ENCODE results near the gene TPRG1L. TPM values are rescaled to one million over a fixed set of nuclear protein-coding genes. Genes with fewer than 3 reads are reported as not detected.
A peak's percentile ranks its signal among the peaks of the same experiment; 100 is the strongest.

TPRG1L gene
- total RNA-seq, 1 donor from 2014 or later: 14.5 TPM

DNA sequence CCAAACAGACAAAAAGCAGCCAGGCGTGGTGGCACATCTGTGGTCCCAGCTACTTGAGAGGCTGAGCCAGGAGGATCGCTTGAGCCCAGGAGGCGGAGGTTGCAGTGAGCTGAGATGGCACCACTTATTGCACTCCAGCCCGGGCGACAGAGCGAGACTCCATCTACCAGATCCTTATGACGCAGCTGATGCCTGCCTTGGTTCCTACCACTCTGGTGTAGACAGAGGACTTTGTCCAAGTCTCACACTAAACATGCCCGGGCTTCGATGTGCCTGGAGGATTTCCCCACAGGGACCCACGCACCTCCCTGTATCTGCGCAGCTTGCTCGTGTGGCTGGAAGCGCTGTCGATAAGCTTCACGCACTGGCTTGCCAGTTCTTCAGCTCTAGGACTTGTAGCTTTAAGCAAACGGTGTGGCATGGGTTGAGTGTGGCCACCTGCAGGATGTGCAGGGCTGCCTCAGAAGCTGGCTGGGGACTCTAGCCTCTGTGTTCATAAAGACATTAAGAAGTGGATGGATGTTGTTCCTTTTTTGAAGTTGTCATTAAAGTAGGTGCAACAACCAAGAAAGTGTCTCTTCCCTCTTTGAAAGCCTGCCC is 4.8 kb downstream of the TPRG1L start:
- peaks cover 9% of the 10 kb centered on the region for H3K4me1 Mint-ChIP-seq
- no peaks in the 10 kb centered on the region for H3K9me3 Mint-ChIP-seq
- TF ChIP-seq, protein P1, sequence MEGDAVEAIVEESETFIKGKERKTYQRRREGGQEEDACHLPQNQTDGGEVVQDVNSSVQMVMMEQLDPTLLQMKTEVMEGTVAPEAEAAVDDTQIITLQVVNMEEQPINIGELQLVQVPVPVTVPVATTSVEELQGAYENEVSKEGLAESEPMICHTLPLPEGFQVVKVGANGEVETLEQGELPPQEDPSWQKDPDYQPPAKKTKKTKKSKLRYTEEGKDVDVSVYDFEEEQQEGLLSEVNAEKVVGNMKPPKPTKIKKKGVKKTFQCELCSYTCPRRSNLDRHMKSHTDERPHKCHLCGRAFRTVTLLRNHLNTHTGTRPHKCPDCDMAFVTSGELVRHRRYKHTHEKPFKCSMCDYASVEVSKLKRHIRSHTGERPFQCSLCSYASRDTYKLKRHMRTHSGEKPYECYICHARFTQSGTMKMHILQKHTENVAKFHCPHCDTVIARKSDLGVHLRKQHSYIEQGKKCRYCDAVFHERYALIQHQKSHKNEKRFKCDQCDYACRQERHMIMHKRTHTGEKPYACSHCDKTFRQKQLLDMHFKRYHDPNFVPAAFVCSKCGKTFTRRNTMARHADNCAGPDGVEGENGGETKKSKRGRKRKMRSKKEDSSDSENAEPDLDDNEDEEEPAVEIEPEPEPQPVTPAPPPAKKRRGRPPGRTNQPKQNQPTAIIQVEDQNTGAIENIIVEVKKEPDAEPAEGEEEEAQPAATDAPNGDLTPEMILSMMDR (conservative IDR thresholded peaks at IDR 0.05): no peak
- no peak for DNase-seq (ENCODE audit: low read depth, low spot score)
- H3K36me3 Mint-ChIP-seq (ENCODE audit: low read depth): no peaks in the 10 kb centered on the region
- peak overlapping the region; percentile 19 for H3K27ac Mint-ChIP-seq (ENCODE audit: unreplicated experiment)
- peak overlapping the region; percentile 34 for H3K4me3 Mint-ChIP-seq
- H3K27me3 Mint-ChIP-seq (ENCODE audit: low read depth): no peaks in the 10 kb centered on the region

DNA sequence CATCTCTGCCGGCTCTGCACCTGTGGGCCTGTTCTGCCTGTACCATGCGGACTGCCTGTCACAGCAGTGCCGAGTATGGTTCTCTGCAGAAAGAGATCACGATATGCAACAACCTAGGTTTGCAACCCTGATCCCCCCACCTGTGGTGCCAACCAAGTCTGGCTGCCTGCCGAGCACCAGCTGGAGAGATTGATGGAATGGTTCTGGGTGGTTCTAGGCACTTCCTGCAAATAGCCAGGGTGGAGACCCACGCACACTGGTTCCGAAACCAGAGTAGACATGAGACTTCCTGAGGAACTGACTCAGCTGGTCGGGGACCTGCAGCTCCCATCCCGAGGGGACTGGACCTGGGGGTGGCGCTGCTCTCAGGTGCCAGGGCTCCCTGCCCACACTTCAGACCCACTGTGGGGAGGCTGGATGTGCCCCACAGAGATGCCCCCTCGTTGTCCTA is 5.4 kb downstream of the TPRG1L start:
- Mint-ChIP-seq H3K4me1 (peaks cover 8% of the 10 kb centered on the region), H3K27me3 (ENCODE audit: low read depth) (no peaks in the 10 kb centered on the region), H3K4me3 (no peak overlapping the region), H3K36me3 (ENCODE audit: low read depth) (no peaks in the 10 kb centered on the region), H3K9me3 (no peaks in the 10 kb centered on the region), H3K27ac (ENCODE audit: unreplicated experiment) (peak overlapping the region; percentile 19)
- TF ChIP-seq, protein P1 (conservative IDR thresholded peaks at IDR 0.05): no peak
- no peak for DNase-seq (ENCODE audit: low read depth, low spot score)

DNA sequence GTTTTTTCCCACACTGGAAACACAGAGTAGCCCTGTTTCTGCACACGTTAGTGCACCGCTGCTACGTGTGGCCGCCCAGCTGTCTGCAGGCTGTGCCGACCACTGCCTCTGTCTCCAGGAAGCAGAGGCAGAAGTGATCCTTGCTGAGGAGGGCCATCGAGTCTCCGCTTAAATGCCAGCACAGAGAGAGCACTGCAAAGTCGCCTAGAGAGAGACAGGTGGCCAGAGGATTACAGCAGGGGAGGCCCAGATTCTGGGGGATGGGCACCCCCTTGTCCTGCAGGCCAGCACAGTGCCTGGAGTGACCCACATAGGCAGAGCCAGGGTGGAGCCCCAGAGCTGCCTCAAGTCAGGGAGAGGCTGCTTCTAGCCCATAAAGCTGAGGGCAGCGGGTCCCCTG is 6.1 kb downstream of the TPRG1L start:
- Mint-ChIP-seq H3K9me3 (no peaks in the 10 kb centered on the region), H3K27me3 (ENCODE audit: low read depth) (no peaks in the 10 kb centered on the region), H3K4me3 (no peak overlapping the region), H3K36me3 (ENCODE audit: low read depth) (no peaks in the 10 kb centered on the region), H3K4me1 (peaks cover 4% of the 10 kb centered on the region), H3K27ac (ENCODE audit: unreplicated experiment) (no peak overlapping the region)
- TF ChIP-seq, protein P1 (conservative IDR thresholded peaks at IDR 0.05): no peak
- no peak for DNase-seq (ENCODE audit: low read depth, low spot score)

DNA sequence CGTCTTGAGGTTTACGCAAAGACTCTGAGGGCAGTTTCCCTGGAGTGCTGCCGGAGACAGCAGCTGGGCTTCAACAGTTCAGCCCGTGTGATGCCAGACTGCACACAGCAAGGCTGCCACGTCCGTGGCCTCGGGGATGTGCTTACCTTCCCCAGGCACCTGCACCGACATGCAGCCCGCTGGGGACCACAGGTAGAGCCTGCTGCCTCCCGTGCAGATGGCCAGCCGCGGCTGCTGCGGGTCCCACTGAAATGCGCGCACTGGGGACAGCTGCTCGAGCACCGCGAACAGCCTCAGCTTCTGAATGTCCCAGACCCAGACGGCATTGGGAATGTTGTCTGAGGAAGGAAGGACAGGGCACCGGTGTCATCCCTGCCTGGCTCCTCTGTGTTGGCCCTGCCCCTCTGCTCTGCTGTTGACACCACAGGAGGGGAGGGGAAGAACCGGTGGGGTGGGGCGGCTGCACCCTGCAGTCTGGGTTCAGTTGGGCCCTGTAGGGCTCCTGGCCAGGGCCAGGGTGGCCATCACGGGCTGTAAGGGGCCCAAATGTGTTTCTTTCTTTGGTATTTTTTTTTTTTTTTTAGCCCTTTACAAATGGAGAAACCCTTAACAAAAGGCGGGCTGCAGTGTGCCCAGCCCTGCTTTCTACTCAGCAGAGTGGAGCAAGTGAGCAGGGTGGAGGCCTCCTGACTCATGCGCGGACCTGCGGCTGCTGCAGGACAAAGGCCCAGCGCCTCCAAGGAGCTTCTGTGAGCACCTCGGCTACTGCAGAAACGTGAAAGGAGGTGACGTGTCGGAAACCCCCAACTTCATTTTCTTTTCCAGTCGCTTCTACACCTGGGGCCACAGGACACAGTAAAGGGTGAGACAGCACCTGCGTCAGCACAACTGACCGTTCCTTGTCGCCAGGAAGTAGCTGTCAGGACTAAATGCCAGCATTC is 6.8 kb downstream of the TPRG1L start:
- no peak for DNase-seq (ENCODE audit: low read depth, low spot score)
- Mint-ChIP-seq H3K4me1 (no peaks in the 10 kb centered on the region), H3K36me3 (ENCODE audit: low read depth) (peaks cover 1% of the 10 kb centered on the region), H3K4me3 (no peak overlapping the region), H3K27me3 (ENCODE audit: low read depth) (no peaks in the 10 kb centered on the region), H3K27ac (ENCODE audit: unreplicated experiment) (peak overlapping the region; percentile 67), H3K9me3 (no peaks in the 10 kb centered on the region)
- TF ChIP-seq, protein P1 (conservative IDR thresholded peaks at IDR 0.05): no peak

DNA sequence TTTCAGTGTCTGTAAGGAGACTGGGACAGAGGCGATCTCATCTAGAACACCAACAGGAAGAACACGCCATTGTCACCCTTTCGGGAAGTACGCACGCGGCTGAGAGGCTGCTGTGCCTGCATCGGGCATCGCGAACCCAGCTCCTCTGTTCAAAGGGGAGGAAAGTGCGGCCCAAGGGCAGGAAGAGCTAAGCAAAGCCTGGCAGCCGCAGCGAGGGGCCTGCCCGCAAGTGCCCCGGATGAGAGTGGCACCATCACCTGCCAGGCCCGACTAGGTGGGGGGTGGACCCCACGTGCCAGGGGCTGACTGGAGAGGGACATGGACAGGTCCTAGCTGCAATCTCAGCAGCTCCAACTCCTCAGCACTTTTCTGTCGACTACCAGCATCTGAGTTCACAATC is 7.5 kb downstream of the TPRG1L start:
- DNase-seq (ENCODE audit: low read depth, low spot score): no peak
- no peak overlapping the region for H3K4me3 Mint-ChIP-seq
- no peaks in the 10 kb centered on the region for H3K27me3 Mint-ChIP-seq (ENCODE audit: low read depth)
- H3K4me1 Mint-ChIP-seq: no peaks in the 10 kb centered on the region
- peaks cover 5% of the 10 kb centered on the region for H3K36me3 Mint-ChIP-seq (ENCODE audit: low read depth)
- H3K27ac Mint-ChIP-seq (ENCODE audit: unreplicated experiment): peak overlapping the region; percentile 67
- TF ChIP-seq, protein P1 (conservative IDR thresholded peaks at IDR 0.05): no peak
- no peaks in the 10 kb centered on the region for H3K9me3 Mint-ChIP-seq
